HUDEP-2 (cell line): ENCODE measurements around the gene BEGAIN.

Experiments used
- DNase-seq, 76 experiments: peaks; one replicate each; lab custom pipeline; 2025; ENCODE audit not compliant: unreplicated experiment in 76 of 76; lab: John Stamatoyannopoulos, UW

The BEGAIN gene

GRCh38 chr14:100570726-100571454 is 16.3 kb downstream of the BEGAIN start:
- no peak for DNase-seq

DNA sequence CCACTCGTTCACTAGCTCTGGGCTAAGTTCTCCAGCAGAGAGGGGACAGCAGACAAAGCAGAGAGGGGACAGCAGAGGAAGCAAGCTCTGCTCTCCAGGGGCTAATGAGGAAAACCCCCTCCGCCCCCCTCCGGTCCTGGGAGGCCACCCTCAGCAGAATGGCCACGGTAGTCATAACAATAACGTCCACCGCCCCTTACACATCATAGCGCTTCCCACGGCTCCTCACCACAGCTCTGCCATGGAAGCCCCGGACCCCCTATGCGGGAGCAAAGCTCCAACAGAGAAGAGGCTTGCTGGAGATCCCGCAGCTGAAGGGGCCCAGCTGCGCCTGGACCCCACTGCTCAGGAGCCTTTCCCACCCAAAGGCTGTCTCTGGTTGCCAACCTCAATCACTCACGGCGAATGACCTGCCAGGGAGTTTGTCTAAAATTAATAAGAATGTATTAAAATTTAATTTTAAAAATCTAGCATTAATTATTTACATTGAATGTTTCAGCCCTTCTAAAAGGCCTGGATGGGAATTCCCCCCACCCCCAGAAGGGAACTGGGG is 17.4 kb downstream of the BEGAIN start:
- no peak for DNase-seq

- DNase-seq, result no peak
Observed at GRCh38 chr14:100568998-100569733, 18.1 kb downstream of the BEGAIN start.

- no peak for DNase-seq
Observed at GRCh38 chr14:100568164-100568997, 18.8 kb downstream of the BEGAIN start.

GRCh38 chr14:100567877-100568163 is 19.4 kb downstream of the BEGAIN start:
- DNase-seq, result no peak

- DNase-seq, result no peak
Observed at GRCh38 chr14:100567009-100567876, 20.0 kb downstream of the BEGAIN start.

- no peak for DNase-seq
Observed at GRCh38 chr14:100566586-100566985, 20.6 kb downstream of the BEGAIN start.

GRCh38 chr14:100566119-100566518 is 21.1 kb downstream of the BEGAIN start:
- no peak for DNase-seq

- no peak for DNase-seq
Observed at GRCh38 chr14:100565650-100566049, 21.6 kb downstream of the BEGAIN start.

- no peak for DNase-seq
Observed at GRCh38 chr14:100564512-100564911, 22.7 kb downstream of the BEGAIN start.

GRCh38 chr14:100562751-100563150 is 24.5 kb downstream of the BEGAIN start:
- no peak for DNase-seq

DNA sequence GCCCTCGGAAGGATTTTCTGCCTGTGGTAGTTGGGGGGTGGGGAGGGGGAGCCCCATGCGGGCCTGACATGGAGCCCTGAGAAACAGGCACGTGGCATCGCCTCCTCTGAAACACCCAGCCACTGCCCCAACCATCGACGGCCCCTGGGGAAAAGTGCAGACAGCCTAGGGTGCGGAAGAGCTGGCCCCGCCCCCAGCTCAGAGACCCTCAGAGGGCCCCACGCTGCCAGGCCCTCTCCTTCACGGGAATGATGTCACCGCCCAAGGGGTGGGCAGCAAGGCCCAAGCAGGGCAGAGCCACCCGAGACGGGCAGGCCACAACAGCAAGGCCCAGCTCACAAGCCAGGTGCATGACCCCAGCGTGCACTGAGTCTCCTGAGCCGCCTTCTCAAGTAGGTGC is 26.2 kb downstream of the BEGAIN start:
- no peak for DNase-seq

DNA sequence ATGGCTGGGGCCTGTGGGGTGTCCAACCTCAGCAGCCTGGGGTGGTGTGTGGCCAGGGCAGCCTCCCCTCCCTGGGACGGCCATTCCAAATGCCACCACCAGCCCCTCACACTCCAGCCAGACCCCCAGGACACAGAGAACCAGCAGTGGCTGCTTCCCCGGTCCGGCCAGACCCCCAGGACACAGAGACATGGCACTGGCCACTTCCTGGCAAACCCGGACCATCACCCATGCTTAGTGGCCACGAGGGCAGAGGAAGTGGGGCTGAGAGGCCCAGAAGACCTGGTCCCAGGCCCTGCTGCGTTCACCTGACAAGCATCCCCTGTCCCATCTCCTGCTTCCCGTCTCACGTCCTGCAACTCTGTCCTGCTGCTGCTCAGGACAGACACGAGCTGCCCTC is 26.7 kb downstream of the BEGAIN start:
- no peak for DNase-seq

- no peak for DNase-seq
Observed at GRCh38 chr14:100559455-100559854, 27.8 kb downstream of the BEGAIN start.

- no peak for DNase-seq
Observed at GRCh38 chr14:100558966-100559365, 28.3 kb downstream of the BEGAIN start.

DNA sequence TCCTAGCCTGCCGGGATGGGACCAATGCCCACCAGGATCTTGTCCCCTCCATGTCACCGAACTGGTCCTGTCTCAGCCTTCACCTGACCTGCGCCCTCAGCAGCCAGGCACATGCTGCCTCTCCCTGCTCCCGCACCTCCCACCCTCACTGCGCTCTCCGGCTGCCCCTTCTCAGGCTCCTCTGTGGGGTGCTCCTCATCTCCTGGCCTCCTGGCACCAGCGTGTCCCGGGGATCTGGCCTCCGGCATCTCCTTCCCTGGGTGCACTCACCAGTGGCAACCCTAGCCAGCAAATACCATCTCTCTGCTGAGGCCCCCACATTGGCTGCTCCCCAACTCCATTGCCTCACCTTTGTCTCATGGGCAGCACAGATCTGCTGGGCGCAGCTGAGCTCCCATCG is 29.0 kb downstream of the BEGAIN start:
- no peak for DNase-seq

DNA sequence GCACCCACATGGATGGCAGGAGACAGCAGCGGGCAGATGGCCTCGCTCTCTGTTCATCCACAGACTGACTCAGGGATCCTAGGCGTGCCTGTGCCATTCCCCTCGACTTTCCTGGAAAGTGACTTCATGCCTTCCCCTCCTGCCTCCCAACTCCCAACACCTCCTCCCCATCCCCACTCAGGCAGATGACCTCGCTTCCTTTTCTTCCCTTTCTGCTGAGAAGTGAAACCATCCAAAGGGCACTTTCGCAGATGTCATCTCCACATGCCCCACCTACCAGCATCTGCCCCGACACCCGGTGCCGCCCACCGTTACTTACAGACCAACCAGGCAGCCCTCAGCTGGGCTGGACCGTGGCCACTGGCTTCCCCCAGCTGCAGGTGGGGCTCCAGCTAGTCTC is 29.6 kb downstream of the BEGAIN start:
- no peak for DNase-seq

DNA sequence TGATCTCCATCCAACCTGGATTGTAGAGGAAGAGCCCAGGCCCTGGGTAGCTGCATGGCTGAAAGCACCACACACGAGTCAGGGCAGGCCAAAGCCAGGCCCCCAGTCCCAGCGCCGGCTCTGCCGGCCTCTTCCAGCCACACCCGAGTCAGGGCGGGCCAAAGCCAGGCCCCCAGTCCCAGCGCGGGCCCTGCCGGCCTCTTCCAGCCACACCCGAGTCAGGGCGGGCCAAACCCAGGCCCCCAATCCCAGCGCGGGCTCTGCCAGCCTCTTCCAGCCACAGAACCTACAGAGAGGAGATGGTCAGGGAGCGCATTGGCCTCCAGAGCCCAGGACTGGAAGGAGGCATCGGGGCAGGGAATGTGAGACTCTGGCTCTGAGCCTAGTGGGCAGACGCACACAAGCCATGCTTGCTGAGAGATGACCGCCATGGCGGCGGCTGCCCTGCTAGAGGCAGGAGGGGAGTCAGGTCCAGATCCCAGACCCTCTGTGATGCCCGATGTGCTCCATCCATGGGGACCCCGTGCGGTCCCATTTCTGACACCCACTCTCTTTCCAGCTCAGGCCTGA is 30.2 kb downstream of the BEGAIN start:
- DNase-seq, result no peak

- DNase-seq, result no peak
Observed at GRCh38 chr14:100556140-100556475, 31.1 kb downstream of the BEGAIN start.

DNA sequence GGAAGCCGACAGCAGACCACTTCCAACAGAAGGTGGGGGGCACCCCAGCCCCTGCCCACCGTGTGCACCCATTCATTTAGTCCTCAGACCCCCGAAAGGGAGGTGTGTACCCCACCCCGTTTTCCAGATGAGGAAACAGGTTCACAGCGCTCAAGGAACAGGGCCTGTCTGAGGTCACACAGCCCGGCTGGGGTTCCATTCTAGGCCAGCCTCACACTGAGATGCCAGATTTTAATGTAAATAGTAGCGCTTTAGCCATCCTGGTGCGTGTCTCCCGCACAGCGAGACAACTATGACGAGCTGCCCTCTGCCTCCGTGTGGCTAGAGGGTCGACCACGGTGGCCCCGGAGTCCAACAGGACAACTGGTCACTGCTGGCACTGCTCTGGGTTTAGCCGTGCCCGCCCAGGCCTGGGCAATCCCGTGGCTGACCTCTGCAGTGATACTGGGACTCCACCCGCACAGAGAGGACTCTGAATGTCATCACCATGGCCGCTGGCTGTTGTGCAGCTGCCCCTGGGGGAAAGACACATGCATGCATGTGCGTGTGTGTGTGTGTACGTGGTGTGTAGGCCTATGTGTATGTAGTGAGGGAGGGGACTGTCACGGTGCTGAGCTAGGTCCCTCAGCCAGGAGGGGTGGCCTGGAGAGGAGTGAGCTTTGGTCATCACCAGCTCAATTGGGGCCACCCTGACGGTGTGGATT is 31.6 kb downstream of the BEGAIN start:
- DNase-seq, result no peak
